Stimulated activated CD4-positive, alpha-beta T cell treated with anti-CD3 and anti-CD28 coated beads, Interleukin-4, amount 100 ng/mL, for 24 hours (primary cell): Measurements from ENCODE around the gene RACK1.
"Not testable (repeated sequence)": the region's sequence is repeated elsewhere in the genome, so short reads cannot be mapped to it uniquely, and the experiment has no call there.

ENCODE experiments used
- DNase-seq: peaks from one replicate; pipeline ENCODE4 v3.0.0-alpha.2; 2020

RACK1 gene

DNA sequence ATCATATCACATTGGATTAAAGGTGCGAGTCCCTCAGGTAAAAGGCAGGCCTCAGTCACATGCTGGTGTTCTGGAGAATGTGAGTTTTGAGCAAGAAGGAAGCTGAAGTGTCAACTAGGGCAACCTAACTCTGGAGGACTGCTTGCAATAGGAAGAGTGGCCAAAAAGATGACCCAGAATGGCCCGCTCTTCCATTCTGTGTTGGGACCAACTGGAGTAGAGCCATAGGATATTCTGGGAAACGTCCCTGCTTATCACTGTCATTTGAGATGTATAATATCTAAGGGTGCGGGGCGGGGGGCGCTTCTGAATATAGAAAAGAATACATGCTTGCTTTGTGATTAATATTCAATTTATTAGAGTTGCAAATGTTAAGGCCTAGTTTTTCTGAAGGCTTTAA is 31.6 kb downstream of the RACK1 start:
- no peak for DNase-seq

DNA sequence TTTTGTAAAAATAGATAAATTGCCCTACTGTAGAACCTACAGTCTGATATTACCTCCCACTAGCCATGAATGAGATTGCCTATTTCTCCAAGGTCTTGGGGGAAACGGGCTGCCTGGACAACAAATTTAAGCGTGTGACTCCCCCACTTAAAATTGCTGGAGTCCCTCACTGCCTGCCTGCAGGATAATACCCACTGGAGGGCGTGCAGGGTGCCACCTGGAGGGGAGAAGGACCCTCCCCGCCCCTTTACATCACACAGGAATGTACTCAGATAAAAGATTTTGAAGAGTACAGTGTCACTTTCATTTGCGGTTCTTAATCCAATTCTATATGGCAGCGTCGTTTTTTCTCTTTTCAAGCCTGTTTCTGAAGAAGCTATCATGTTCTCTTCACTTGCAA is 32.5 kb downstream of the RACK1 start:
- no peak for DNase-seq

DNA sequence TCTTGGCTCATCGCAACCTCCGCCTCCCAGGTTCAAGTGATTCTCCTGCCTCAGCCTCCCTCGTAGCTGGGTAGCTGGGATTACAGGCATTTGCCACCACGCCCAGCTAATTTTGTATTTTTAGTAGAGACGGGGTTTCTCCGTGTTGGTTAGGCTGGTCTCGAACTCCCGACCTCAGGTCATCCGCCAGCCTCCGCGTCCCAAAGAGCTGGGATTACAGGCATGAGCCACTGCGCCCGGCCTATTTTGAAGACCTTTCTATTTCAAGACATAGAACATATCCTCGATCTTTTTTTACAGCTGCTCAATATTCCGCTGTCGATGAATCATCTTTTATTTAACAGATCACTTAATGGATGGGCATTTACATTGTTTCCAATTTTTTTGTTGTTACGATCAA is 33.0 kb downstream of the RACK1 start:
- not testable (repeated sequence) for DNase-seq

DNA sequence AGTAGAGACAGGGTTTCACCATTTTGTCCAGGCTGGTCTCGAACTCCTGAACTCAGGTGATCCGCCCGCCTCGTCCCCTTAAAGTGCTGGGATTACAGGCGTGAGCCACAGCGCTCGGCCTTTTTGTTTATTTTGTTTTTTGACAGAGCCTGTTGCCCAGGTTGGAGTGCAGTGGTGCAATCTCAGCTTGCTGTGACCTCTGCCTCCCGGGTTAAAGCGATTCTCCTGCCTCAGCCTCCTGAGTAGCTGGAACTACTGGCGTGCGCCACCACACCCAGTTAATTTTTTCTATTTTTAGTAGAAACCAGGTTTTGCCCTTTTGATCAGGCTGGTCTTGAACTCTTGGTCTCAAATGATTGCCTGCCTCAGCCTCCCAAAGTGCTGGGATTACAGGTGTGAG is 33.6 kb downstream of the RACK1 start:
- not testable (repeated sequence) for DNase-seq

DNA sequence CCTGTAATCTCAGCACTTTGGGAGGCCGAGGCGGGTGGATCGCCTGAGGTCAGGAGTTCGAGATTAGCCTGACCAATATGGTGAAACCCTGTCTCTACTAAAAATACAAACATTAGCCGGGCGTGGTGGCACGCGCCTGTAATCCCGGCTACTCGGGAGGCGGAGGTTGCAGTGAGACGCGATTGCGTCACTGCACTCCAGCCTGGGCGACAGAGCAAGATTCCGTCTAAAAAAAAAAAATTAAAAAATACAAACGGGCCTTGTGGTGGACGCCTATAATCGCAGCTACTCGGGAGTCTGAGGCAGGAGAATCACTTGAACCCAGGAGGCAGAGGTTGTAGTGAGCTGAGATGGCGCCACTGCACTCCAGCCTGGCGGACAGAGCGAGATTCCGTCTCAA is 34.7 kb downstream of the RACK1 start:
- not testable (repeated sequence) for DNase-seq

- DNase-seq = no peak
These were observed 35.8 kb downstream of the RACK1 start for GRCh38 chr5:181207960-181208253.

GRCh38 chr5:181207214-181207959 is 36.3 kb downstream of the RACK1 start:
- DNase-seq = peak; percentile 87

DNA sequence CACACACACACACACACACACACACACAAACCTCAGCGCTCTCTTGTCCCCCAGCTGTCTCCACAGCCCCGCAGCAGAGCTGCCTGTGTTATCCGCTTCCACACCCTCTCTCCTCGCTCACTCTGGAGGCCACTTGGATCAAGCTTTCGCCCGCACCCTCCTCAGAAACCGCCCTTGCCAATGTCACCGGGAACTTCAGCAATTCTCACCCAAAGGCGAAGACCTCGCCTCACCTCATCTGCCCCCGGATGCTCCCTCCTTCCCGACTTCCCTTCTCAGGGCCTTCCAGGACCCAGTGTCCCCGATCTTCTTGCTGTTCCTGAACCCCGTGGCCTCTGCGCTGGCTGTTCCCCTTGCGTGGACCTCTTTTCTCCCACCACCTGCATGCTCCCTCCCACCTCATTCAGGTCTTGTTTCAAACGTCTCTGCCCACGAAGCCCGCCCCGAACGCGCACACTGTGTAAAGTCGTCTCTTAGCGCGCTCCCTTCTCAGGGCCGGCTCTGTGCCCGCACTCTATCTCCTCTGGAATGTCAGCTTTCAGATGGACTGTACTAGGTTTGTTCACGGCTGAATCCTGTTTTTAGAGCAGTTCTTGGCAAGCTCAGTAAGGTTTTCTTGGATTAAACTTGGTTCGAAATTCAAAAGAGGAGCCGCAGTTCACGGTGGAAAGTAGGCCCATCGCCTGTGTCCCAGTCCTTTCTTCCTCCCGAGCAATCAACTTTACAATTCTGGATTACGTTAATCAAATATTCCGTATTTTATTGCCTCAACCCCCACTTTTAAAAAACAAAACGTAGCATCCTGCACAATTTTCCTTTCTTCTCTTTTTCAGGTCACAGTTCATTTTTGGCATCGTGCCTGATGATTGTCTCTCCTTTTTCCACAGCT is 37.7 kb downstream of the RACK1 start:
- peak; percentile 35 for DNase-seq

DNA sequence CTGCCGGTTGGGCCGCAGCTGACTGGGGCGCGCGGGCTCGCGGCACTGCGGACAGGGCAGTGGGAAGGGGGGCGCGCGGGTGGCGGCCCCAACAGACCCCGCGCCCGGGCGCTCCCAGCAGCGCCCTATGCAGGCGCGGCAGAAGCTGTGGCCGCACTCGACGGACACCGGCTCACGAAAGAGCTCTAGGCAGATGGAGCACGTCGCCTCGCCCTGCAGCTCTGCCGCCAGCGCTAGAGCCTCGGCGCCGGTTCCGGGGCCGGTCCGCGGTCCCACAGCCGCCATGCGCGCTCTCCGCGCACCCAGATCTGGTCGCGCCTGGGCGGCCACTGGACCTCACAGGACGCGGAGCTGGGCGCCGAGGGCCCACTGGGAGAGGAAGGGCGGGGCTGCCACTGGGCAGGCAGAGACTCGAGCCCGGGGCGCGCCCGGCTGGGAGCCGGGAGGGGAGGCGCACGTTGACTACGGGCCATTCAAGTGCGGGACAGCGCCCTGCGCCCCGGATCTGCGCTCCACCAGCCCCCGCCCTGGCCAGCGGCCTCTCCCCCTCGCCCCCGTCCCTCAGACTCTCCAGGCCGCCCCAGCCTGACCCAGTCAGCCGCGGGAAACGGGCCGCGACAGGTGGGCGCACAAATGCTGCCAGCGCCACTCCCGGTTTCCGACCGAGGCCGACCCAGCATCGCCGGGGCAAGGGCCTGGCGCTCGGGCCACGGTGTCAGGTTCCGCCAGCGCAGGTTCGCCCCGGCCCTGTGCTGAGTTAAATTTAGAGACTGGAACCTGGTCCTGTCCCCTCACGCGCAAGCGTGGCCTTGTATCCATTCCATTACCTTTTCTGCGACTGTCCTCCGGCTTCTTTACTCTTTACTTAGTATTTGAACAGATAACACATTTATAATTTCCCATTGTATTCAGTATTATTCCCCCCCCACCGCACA is 38.6 kb downstream of the RACK1 start, which contains the start of gene TRIM7:
Gene TRIM7 (minus strand): TSS at position 371 of the 935 bp plus-strand sequence. CDS start 86 bp downstream, at position 285.
- DNase-seq = no peak

DNA sequence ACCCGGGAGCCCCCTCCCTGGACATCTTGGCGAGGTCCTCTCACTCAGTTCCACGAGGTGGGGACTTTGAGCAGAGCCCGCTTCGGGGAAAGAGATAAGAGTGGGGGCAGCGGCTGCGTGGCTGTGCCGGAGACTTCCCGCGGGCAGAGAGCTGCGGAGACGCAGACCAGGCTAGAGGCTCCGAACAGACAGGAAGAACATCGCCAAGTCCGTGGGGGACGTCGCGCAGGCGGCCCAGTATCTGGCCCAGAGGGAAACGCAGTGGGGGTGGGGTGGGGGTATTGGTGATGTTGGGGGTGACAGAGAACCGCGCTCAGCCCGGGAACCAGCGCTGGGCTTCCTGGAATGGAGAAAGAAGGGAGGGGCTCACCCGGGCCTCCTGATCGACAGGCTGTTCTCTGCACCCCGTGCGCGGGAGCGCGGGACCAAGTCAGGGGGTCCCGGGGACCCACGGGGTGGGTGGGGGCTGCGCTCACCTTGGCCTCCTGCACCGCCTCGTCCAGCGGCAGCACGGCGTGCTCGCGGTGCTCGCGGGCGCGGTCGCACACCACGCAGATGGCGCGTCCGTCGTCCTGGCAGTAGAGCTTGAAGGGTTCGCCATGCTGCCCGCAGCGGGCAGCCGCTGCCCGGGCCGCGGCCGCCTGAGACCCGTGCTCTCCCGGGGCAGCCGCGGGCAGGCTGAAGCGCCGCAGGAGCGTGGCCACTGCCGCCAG is 39.4 kb downstream of the RACK1 start:
- no peak for DNase-seq

DNA sequence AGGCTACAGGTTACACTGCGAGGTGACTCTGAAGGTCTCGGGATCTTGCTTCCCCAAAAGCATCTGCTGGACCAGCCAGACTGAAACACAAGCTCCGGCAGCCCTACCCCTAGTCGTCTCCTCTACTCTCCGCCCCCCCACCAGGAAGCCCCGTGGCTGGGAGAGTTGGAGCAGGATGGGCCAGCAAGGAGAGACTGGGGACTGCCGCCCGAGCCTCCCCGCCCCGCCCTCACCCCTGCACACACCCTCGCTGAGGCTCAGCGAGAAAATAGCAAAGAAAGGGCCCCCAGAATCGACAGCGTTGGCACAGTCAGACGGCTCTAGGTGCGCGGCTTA is 40.0 kb downstream of the RACK1 start:
- no peak for DNase-seq

DNA sequence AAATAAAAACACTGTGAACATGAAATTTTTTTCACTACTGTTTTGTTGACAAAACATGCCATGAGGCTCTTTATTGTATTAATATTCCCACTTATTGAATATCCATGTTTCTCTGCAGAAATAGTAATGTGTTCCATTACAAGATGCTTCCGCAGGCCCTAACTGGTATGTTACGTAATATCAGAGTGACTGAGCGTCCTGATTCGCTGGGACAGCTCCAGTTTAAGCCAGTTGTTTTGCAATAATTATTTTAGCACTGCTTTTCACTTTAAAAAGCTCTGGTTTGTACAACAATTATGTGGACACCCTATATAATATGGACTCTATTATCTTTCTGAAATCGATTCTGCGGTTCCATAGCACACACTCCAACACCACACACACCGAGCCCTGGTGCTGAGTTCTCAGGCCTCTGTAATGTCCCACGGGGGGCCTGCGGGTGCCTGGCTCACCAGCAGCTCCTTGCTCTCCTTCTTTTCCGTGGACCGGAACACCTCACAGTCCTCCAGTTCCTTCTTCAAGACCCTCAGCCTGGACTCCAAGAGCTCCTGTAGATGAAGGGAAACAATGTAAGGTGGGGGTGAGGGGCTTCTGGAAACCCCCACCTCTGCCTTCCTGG is 40.5 kb downstream of the RACK1 start:
- DNase-seq = no peak

DNA sequence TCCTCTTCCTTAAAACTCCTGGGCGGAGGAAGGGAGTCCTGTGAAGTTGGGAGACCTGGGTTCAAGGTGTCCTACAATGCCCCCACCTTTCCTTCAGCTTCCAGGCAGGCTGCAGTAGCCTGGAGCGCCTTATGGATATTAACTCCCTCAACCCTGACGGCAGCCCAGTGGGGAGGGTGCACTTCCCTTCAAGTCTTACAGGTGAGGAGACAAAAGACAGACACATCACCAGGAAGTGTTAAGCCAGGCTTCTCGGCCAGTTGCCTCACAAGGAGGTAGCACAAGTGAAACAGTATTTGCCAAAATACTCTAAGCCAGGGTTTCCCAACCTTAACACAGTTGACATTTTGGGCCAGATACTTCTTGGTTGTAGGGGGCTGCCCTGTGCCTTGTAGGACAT is 42.9 kb downstream of the RACK1 start:
- DNase-seq = no peak

DNA sequence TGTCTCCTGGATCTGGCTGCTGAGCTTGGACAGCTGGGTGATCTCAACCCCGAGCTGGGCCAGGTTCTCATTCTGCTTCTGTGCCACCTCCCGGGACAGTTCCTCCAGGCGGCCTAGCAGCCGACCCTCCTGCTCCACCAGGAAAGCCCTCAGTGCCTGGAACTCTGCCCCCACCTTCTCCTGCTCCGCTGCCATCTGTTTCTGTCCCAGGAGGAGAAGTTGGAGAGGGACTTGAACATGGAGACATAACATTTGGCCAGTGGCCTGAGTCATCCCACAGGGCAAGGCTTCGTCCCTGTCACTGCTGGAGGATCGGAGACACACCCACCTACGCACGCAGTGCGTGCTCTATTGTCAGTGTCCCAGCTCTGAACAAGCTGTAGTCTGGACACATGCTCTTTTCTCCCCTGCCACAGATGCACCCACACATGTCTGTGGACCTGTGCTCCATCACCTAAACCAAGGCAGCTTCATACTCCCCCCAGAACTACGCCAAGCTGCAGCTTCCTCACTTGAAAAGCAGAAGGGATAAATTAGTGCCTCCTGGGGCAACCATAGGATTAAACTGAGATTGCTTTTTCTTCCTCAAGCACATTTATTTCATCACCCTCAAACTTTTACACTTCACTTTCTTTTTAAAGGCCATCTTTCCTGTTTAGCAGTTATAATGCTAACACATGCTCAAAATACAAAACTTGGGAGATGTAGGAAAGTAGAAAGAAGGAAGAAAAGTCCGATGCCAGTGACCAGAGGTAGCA is 43.6 kb downstream of the RACK1 start:
- DNase-seq = no peak

DNA sequence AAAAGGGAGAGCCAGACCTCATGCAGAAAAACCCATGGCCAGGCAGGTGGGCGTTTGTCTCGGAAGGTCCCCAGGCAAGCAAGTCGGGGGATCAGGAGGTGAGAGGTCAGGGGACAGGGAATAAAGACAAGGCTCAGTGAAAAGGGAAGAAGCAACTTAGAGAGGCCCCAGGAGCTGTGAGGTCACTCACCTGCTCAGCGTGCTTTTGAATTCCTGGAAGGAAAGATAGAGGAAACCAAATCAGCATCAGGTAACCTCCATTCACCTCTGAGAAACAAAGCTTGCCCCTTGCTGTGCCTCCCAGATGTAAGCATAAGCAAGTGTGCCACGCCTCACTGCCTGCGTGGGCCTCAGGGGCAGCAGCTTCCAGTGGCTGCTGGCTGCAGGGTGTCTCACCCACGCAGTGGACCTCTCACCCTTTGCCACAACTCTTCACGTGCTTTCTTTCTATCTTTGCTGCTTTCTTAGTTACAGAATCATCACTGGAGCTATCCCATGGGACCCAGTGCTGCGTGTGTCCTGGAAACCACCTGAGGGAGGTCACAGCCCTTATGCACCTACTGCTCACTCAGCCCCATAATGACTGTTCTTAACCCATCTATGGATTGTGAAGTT is 44.7 kb downstream of the RACK1 start:
- no peak for DNase-seq

- no peak for DNase-seq
These were observed 45.5 kb downstream of the RACK1 start for GRCh38 chr5:181198106-181198685.

- no peak for DNase-seq
These were observed 46.3 kb downstream of the RACK1 start for GRCh38 chr5:181197326-181197951.

GRCh38 chr5:181195249-181195761 is 48.4 kb downstream of the RACK1 start:
- DNase-seq = no peak

- DNase-seq = no peak
These were observed 49.0 kb downstream of the RACK1 start for GRCh38 chr5:181194489-181195248.
